Measurements from ENCODE around the gene TTLL11.

DNA sequence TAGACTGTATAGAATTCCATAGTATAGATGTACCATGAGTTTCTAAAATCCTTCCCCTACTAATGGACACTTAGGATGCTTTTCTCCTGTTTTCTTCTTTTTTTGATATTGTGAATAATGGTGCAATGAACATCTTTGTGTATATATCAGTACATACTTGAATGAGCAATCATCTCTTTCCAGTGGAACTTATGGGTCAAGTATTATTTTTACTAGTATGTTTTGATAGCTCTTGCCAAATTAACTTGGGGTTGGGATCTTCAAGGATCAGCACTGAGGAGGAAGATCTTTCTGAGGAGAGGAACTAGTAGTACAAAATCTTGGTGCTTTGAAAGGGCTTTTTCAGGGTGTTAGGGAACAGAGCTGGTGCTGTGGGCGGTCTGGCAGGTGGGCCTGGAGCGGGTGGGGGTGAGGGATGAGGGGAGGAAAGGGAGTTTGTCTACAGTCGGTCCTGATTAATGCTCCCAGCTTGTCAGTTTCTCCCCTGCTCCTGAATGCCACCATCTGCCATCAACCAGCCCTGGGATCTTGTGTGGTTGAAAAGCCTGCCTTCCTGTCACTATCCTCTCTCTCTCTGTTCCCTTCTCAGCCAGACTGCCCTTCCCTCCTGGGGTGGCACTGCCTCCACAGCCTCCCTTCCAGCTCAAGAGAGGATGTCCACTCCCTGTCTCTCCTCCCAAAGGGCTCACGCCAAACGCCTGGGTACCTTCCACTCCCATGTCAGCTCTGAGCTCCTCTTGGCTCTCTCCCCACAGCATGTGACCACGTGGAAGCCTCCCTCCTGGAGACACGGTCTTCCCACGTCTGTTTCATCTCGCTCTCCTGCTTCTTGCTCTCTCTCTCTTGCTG, 255.8 kb downstream of the TTLL11 start:
- TF ChIP-seq POLR2A (IDR thresholded peaks at IDR 0.05): no peak
- TF ChIP-seq, protein P1, sequence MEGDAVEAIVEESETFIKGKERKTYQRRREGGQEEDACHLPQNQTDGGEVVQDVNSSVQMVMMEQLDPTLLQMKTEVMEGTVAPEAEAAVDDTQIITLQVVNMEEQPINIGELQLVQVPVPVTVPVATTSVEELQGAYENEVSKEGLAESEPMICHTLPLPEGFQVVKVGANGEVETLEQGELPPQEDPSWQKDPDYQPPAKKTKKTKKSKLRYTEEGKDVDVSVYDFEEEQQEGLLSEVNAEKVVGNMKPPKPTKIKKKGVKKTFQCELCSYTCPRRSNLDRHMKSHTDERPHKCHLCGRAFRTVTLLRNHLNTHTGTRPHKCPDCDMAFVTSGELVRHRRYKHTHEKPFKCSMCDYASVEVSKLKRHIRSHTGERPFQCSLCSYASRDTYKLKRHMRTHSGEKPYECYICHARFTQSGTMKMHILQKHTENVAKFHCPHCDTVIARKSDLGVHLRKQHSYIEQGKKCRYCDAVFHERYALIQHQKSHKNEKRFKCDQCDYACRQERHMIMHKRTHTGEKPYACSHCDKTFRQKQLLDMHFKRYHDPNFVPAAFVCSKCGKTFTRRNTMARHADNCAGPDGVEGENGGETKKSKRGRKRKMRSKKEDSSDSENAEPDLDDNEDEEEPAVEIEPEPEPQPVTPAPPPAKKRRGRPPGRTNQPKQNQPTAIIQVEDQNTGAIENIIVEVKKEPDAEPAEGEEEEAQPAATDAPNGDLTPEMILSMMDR (IDR thresholded peaks at IDR 0.05): no peak

Data from right lobe of liver (tissue), 4 donors.